GM12801 (cell line): Measurements from ENCODE around the gene SH3RF1.

Experiments used
- CTCF ChIP-seq: IDR thresholded peaks from one replicate; pipeline ENCODE4 v1.5.1; 2011; ENCODE audit warnings: control low read depth; ENCODE audit not compliant: insufficient read length; ENCODE audit errors: extremely low read depth

SH3RF1 gene

GRCh38 chr4:169139021-169139420, 131.7 kb downstream of the SH3RF1 start:
- no peak for TF ChIP-seq CTCF

GRCh38 chr4:169137558-169137920, 133.2 kb downstream of the SH3RF1 start:
- TF ChIP-seq CTCF = no peak

GRCh38 chr4:169136796-169137557, 133.8 kb downstream of the SH3RF1 start:
- no peak for TF ChIP-seq CTCF

- TF ChIP-seq CTCF = no peak
These were observed 134.4 kb downstream of the SH3RF1 start for GRCh38 chr4:169136330-169136729.

- TF ChIP-seq CTCF = no peak
These were observed 135.0 kb downstream of the SH3RF1 start for GRCh38 chr4:169135776-169136175.

GRCh38 chr4:169133932-169134331, 136.8 kb downstream of the SH3RF1 start:
- TF ChIP-seq CTCF = no peak

GRCh38 chr4:169132561-169133305, 138.0 kb downstream of the SH3RF1 start:
- TF ChIP-seq CTCF = no peak
